Thymus (tissue), 11 donors: ENCODE measurements around the gene RPL31. TPM values are rescaled to one million over a fixed set of nuclear protein-coding genes. Genes with fewer than 3 reads are reported as not detected.

ENCODE experiments used
- DNase-seq, 9 donors: peaks; one replicate each; pipeline ENCODE4 v3.0.0-alpha.2; 2013; ENCODE audit warnings: low spot score in 9 of 9, low read depth in 6 of 9, missing footprints in 1 of 9
- H3K27ac ChIP-seq, 2 donors: one replicate each; pipeline ENCODE4 v1.5.1; 2013; ENCODE audit warnings: control low read depth in 1 of 2, low read depth in 1 of 2, low read length in 1 of 2, mild to moderate bottlenecking in 1 of 2, moderate library complexity in 1 of 2
- H3K27me3 ChIP-seq, 2 donors: one replicate each; pipeline ENCODE4 v1.5.1; 2013; ENCODE audit warnings: low read length in 1 of 2; ENCODE audit not compliant: control insufficient read depth in 2 of 2, insufficient read depth in 1 of 2
- H3K36me3 ChIP-seq, 2 donors: one replicate each; pipeline ENCODE4 v1.5.1; 2013; ENCODE audit warnings: low read length in 1 of 2, mild to moderate bottlenecking in 1 of 2, moderate library complexity in 1 of 2; ENCODE audit not compliant: control insufficient read depth in 2 of 2, insufficient read depth in 2 of 2
- H3K4me1 ChIP-seq, 2 donors: one replicate each; pipeline ENCODE4 v1.5.1; 2013; ENCODE audit warnings: low read length in 2 of 2; ENCODE audit not compliant: control insufficient read depth in 2 of 2, insufficient read depth in 2 of 2
- H3K4me3 ChIP-seq, 2 donors: one replicate each; pipeline ENCODE4 v1.5.1; 2013; ENCODE audit warnings: low read length in 2 of 2, control low read depth in 1 of 2, mild to moderate bottlenecking in 1 of 2
- H3K9me3 ChIP-seq, 2 donors: one replicate each; pipeline ENCODE4 v1.5.1; 2013; ENCODE audit warnings: low read length in 1 of 2, mild to moderate bottlenecking in 1 of 2; ENCODE audit not compliant: control insufficient read depth in 2 of 2, insufficient read depth in 1 of 2
- WGBS: extraction: QIAGEN DNeasy Blood & Tissue Kit; methylation state at CpG from one replicate; pipeline ENCODE4 v1.1.7; 2013; 5-methylcytosine and 5-hydroxymethylcytosine counted together
- polyA plus RNA-seq: library from polyadenylated mRNA; stranded (reverse); fragments of 200-250 nt; gene quantifications from one replicate; pipeline ENCODE4 v1.2.3, GENCODE V29; 2013
- total RNA-seq: library from RNA; stranded (reverse); fragments of 120-200 nt; gene quantifications from one replicate; pipeline ENCODE4 v1.2.4, GENCODE V29; 2013
- donor health status: healthy.

RPL31 gene
- total and polyA plus RNA-seq, 2 donors: 4,346 to 8,913 TPM

DNA sequence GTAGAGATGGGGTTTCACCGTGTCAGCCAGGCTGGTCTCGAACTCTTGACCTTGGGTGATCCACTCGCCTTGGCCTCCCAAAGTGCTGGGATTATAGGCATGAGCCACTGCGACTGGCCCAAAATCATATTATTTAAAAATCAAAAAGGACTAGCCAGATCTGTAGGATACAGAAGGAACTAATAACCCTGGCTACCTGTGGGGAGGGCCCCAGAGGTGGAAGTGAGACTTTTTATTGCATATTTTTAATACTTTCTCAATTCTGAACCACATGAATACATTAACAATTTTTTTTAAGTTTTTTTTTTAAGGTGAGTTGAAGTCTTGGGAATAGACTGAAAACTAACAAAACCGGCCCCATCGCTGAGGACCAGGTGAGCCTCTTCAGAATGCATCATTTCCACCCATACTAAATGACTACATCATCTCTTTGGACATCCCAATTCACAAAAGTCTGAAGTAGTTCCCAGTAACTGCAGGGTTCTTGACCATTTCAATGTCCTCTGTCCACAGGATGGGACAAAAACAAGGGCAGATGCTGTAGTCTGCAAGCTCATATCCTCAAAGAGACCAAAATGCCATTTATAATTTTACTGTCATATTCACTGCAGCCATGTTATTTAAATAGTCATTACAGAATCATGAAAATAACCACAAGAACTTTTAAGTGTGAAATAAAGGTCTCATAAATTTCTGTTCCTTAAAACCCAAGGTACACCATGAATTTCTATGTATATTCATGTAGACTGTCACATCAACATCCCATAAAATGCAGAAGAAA is 21.4 kb downstream of the RPL31 start:
- 98% methylated on average over 6 of the region's 6 CpGs for WGBS
- Histone ChIP-seq H3K27me3 (no peaks in the 10 kb centered on the region), H3K36me3 (peaks cover 0 to 21% of the 10 kb centered on the region in 2 donors), H3K27ac (no peak overlapping the region), H3K4me1 (no peaks in the 10 kb centered on the region), H3K9me3 (peaks cover 0 to 2% of the 10 kb centered on the region in 2 donors), H3K4me3 (no peak overlapping the region)
- no peak for DNase-seq

GRCh38 chr2:101025561-101025960 is 23.5 kb downstream of the RPL31 start:
- H3K36me3 ChIP-seq: peaks cover 0 to 9% of the 10 kb centered on the region in 2 donors
- no peaks in the 10 kb centered on the region for H3K27me3 ChIP-seq
- no peaks in the 10 kb centered on the region for H3K4me1 ChIP-seq
- H3K27ac ChIP-seq: no peak overlapping the region
- no peak overlapping the region for H3K4me3 ChIP-seq
- peaks cover 0 to 2% of the 10 kb centered on the region in 2 donors for H3K9me3 ChIP-seq
- no peak for DNase-seq
- 97% methylated on average over 6 of the region's 6 CpGs for WGBS

DNA sequence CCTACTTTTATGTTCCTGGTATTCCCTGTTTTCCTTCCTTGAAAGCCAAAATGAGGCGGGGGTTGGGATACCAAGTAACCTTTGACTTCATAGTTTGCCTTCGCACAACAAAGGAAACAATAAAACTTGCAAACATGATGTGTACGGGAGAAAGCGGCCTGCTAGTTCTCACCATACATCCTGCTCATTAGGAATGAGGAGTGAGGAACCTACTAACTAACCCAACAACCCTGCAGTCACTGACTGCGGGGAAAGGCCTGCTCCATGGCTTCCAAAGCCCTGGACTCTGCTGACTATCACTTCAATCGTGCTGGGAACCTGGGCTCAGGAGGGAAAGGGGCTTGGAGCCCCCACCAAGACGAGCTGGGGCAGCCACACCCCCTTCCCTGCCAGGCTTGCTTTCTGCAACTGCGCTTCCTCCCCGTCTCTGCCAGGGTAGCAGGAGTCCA is 24.2 kb downstream of the RPL31 start:
- Histone ChIP-seq H3K27me3 (no peaks in the 10 kb centered on the region), H3K9me3 (peaks cover 0 to 2% of the 10 kb centered on the region in 2 donors), H3K4me1 (no peaks in the 10 kb centered on the region), H3K27ac (no peak overlapping the region), H3K4me3 (no peak overlapping the region), H3K36me3 (peaks cover 0 to 2% of the 10 kb centered on the region in 2 donors)
- WGBS: 78% methylated on average over 9 of the region's 9 CpGs
- no peak for DNase-seq

DNA sequence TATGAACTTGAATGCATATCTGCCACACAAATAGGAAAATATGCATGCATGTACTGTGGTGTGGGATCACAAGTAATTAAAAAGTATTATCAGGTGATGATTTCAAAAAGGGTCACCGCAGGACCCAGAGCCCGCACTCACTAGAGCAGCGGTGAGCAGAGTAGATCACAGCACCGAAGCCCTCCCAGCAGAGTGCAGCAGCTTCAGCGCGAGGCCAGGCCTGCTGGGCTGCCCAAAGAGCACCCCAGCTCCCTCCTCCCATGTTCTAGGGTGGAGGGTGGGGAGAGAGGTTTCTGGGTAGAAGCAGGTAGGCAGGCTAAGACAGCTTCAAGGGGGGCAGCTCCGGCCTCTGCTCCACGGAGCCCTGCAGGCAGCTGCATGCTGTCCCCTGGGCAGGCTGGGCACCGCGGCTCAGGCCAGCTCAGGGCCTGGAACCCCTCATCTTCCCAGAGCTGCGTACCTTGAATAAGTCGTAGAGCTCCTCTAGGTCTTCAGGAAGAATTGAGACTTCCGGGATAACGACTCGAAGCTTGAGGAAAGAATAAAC is 24.9 kb downstream of the RPL31 start:
- peaks cover 0 to 2% of the 10 kb centered on the region in 2 donors for H3K9me3 ChIP-seq
- H3K27ac ChIP-seq: no peak overlapping the region
- H3K36me3 ChIP-seq: no peaks in the 10 kb centered on the region
- no peaks in the 10 kb centered on the region for H3K27me3 ChIP-seq
- no peak for DNase-seq
- no peaks in the 10 kb centered on the region for H3K4me1 ChIP-seq
- 95% methylated on average over 15 of the region's 15 CpGs for WGBS
- H3K4me3 ChIP-seq: no peak overlapping the region

DNA sequence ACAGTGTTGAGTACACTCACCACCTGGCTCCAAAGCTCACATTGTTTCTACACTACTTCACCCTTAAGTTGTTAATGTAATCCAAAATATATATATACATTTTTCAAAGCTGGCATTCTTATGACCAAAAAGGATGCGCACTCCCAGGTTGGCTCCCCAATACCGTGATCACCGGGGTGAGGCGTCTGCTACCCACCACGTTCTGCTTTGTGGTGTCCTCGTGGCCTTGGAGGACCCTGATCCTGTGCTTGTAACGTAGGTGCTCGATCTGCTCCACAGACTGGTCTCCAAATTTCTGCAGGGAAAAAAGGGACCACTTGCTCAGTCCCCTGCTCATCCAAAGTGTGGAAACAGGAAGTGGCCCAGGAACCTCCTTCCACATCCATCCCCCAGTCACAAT is 25.8 kb downstream of the RPL31 start:
- Histone ChIP-seq H3K4me1 (no peaks in the 10 kb centered on the region), H3K27ac (no peak overlapping the region), H3K9me3 (no peaks in the 10 kb centered on the region), H3K4me3 (no peak overlapping the region), H3K36me3 (no peaks in the 10 kb centered on the region), H3K27me3 (no peaks in the 10 kb centered on the region)
- WGBS: 98% methylated on average over 8 of the region's 8 CpGs
- DNase-seq: no peak

GRCh38 chr2:101030866-101031554 is 28.9 kb downstream of the RPL31 start:
- DNase-seq: no peak
- Histone ChIP-seq H3K4me1 (no peaks in the 10 kb centered on the region), H3K27ac (no peak overlapping the region), H3K9me3 (no peaks in the 10 kb centered on the region), H3K27me3 (no peaks in the 10 kb centered on the region), H3K4me3 (no peak overlapping the region), H3K36me3 (no peaks in the 10 kb centered on the region)
- 89% methylated on average over 10 of the region's 10 CpGs for WGBS

DNA sequence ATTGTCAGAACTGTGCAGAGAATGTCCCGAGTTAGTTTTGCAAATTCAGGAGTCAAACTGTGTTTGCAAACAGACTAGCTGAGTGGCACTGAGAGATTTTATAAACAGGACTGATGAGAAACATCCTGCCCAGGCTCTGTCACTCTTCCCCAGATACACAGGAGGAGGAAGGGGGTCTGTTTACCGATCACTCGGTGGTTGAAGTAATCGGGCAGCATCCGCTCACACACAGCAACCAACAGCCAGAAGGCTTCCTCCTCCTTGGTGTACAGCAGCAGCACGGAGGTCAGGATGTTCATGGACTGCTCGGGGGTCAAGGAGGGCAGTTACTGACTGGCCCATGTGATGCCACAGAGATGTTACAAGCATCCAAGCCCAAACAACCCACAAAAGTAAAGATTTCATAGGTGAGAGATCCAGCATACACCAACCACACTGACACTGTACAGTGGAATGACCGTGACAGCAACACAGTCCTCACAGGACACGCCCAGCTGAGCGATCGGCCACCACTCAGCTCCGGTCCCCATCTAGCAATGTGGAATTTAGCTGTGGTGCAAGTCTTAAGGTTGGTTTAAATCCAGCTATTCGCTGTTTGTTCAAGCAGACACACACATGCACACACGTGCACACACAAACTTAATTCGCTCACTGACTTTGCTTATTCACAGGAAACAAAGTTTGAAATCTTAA is 30.1 kb downstream of the RPL31 start:
- no peaks in the 10 kb centered on the region for H3K27me3 ChIP-seq
- no peaks in the 10 kb centered on the region for H3K4me1 ChIP-seq
- no peak overlapping the region for H3K27ac ChIP-seq
- H3K36me3 ChIP-seq: no peaks in the 10 kb centered on the region
- DNase-seq: no peak
- no peak overlapping the region for H3K4me3 ChIP-seq
- 93% methylated on average over 15 of the region's 15 CpGs for whole genome bisulfite sequencing
- no peaks in the 10 kb centered on the region for H3K9me3 ChIP-seq

- H3K36me3 ChIP-seq: no peaks in the 10 kb centered on the region
- WGBS: 97% methylated on average over 2 of the region's 2 CpGs
- no peaks in the 10 kb centered on the region for H3K9me3 ChIP-seq
- H3K4me1 ChIP-seq: no peaks in the 10 kb centered on the region
- peak in 1 of 9 donors; percentile 22 for DNase-seq
- H3K27me3 ChIP-seq: no peaks in the 10 kb centered on the region
- no peak overlapping the region for H3K4me3 ChIP-seq
- H3K27ac ChIP-seq: no peak overlapping the region
Measured at GRCh38 chr2:101036562-101036961, 34.5 kb downstream of the RPL31 start.
